HG03457 (cell line): Measurements from ENCODE around the gene ITPR2.

Experiments used
- ATAC-seq: cut with Tn5 transposase; IDR thresholded peaks from one replicate; pipeline ENCODE4 v1.9.1; 2021; ENCODE audit warnings: moderate number of reproducible peaks; ENCODE audit not compliant: unreplicated experiment

The ITPR2 gene

GRCh38 chr12:26735249-26735639, 97.8 kb downstream of the ITPR2 start:
- no peak for ATAC-seq

- ATAC-seq, result no peak
Measured at GRCh38 chr12:26734510-26735248, 98.3 kb downstream of the ITPR2 start.

GRCh38 chr12:26732005-26732908, 100.7 kb downstream of the ITPR2 start:
- ATAC-seq, result peak; percentile 54

GRCh38 chr12:26730481-26731350, 102.3 kb downstream of the ITPR2 start:
- no peak for ATAC-seq

GRCh38 chr12:26729137-26729671, 103.8 kb downstream of the ITPR2 start:
- ATAC-seq, result peak; percentile 43

- peak; percentile 37 for ATAC-seq
Measured at GRCh38 chr12:26728205-26729050, 104.6 kb downstream of the ITPR2 start.

- ATAC-seq, result no peak
Measured at GRCh38 chr12:26727482-26728204, 105.4 kb downstream of the ITPR2 start.

GRCh38 chr12:26726956-26727355, 106.0 kb downstream of the ITPR2 start:
- no peak for ATAC-seq

- no peak for ATAC-seq
Measured at GRCh38 chr12:26725276-26725916, 107.6 kb downstream of the ITPR2 start.

- ATAC-seq, result no peak
Measured at GRCh38 chr12:26724309-26724702, 108.7 kb downstream of the ITPR2 start.

GRCh38 chr12:26723379-26724308, 109.3 kb downstream of the ITPR2 start:
- no peak for ATAC-seq

- ATAC-seq, result no peak
Measured at GRCh38 chr12:26721800-26722199, 111.2 kb downstream of the ITPR2 start.

GRCh38 chr12:26719852-26720251, 113.1 kb downstream of the ITPR2 start:
- ATAC-seq, result no peak

GRCh38 chr12:26717757-26718156, 115.2 kb downstream of the ITPR2 start:
- no peak for ATAC-seq

- ATAC-seq, result no peak
Measured at GRCh38 chr12:26715232-26715631, 117.8 kb downstream of the ITPR2 start.

- ATAC-seq, result no peak
Measured at GRCh38 chr12:26713885-26714383, 119.1 kb downstream of the ITPR2 start.

GRCh38 chr12:26712892-26713291, 120.1 kb downstream of the ITPR2 start:
- no peak for ATAC-seq
